Measurements from ENCODE around the gene SNX15.
"Not testable (repeated sequence)": the region's sequence is repeated elsewhere in the genome, so short reads cannot be mapped to it uniquely, and the experiment has no call there.

The SNX15 gene, protein sequence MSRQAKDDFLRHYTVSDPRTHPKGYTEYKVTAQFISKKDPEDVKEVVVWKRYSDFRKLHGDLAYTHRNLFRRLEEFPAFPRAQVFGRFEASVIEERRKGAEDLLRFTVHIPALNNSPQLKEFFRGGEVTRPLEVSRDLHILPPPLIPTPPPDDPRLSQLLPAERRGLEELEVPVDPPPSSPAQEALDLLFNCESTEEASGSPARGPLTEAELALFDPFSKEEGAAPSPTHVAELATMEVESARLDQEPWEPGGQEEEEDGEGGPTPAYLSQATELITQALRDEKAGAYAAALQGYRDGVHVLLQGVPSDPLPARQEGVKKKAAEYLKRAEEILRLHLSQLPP

DNA sequence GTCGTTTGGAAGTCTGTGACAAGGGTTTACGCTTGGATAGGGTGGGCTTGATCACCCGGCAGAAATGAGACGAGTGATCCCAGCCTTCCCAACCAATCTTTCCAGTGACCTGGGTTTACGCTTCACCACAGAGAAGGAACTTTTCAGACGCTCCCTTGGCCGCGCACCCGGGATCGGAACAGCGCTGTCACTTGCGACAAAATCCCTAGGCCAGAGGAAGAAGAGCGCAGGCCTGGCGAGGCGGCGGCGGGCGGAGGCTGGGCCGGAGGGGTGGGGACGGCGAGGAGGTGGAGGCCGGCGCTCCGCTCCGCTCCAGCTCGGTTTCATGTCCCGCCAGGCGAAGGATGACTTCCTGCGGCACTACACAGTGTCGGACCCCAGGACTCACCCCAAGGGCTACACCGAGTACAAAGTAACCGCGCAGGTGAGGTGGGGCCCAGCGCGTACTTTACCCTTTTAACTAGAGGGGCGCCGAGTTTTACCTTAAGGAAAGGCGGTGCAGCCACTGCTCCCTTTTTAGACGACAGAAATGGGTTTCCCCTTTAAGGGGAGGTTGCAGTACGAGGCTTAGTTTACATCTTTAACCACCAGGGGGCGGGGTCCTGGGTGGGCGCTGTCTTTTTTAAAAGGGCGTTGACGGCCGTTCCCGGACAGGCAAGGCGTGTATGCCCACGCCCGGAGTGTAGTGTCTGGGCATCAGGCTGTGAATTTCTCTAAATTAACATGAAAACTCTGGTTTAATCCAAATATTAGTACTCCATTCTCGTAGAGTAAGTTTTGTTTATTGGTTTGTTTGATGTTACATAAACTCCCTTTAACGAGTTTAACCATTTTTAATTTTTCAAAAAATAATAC, at the start of gene SNX15:
Gene SNX15, plus strand, starts transcription at position 227 of the 855 bp plus-strand sequence. Its CDS starts 99 bp downstream, at position 326.
- peak; percentile 95 for DNase-seq (ENCODE audit: low read depth)

DNA sequence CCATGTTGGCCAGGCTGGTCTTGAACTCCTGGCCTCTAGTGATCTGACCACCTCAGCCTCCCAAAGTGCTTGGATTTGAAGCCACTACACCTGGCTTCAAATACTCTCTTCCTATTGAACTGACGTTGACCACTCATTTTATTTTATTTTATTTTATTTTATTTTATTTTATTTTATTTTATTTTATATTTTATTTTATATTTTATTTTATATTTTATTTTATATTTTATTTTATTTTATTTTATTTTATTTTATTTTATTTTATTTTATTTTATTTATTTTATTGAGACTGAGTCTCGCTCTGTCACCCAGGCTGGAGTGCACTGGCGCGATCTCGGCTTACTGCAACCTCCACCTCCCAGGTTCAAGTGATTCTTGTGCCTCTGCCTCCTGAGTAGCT, 43.9 kb upstream of the SNX15 start:
- not testable (repeated sequence) for DNase-seq (ENCODE audit: low read depth)

DNA sequence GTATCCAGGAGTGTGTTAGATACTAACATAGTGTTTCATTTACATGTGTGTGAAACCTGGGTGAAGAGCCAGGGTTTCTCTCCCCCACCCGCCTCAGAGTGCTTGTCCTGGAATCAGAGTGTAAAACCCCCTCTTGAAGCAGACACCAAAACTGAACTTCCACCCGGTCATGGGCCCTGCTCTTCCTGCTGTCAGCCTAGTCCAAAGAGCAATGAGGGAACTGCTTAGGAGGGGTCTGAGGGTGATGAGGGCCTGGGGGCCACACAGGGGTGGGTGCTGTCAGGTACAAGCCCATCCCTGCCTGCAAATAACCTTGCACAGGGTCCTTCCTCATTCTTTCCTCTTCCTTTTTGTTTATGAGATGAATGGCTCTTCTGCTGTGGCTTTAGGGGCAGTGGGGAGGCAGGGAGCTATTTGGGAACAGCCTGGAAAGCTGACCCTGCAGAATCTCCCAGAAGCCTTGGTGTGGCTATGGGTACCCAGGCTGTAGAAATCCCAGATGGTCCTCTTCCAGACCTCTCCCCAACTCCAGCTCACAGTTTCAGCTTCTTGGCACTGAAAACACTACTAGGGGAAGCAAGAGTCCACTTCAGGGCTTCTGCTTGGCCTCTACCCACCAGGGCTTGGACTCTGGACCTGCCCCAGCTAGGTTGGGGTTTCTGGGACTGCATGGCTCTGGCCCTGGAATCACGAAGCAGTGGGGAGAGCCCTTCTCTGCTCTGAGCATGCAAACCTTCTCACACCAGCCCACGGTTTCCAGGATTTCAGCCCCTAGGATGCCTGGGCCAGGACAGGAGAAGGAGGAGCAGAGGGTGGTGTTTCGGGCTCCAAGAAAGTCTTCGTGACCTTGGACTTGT, 39.0 kb upstream of the SNX15 start:
- DNase-seq (ENCODE audit: low read depth), result no peak

DNA sequence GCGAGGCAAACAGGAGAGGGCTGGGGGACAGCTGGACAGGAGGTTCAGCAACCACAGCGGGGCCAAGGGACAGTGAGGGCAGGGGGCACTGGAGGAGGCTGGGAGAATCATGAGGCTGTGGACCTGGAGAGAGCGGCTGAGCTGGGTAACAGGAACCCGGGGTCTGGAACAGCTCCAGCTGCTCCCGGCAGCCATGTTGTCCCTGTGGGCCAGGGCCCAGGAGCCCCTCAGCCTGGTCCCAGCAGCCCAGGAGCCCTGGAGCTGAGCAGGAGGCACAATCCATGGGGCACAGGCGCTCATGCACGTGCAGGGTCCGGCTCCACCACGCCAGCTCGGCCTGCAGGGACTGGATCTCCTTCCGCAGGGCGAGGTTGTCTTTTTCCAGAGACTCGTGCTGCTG, 37.8 kb upstream of the SNX15 start:
- no peak for DNase-seq (ENCODE audit: low read depth)

DNA sequence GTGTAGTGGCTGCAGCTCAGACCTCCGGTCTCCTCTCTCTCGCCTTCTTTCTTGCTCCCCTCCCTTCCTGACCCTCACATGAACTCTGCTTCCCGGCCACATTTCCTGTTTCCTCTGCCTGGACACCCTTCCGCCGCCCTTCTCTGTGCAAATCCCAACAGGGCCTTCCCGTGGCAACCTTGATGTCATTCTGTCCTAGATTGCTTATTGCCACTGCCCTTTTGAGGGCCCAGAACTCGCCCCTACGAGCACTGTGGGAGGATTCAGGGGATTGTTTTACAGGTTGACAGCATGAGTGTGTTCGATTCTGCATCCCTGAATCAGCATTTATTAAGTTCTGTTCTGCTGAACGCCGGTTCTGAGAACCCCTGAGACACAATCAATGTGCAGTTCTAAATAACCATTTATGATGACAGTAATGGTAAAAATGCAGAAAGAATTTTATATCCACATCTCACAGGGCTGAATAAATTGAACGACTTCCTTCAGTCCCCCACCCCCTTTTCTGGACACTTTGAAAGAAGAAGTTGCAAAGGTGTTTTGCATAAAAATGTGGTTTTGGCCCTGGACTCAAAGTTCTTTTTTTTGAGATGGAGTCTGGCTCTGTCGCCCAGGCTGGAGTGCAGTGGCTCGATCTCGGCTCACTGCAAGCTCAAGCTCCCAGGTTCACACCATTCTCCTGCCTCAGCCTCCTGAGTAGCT, 36.9 kb upstream of the SNX15 start:
- DNase-seq (ENCODE audit: low read depth), result no peak

DNA sequence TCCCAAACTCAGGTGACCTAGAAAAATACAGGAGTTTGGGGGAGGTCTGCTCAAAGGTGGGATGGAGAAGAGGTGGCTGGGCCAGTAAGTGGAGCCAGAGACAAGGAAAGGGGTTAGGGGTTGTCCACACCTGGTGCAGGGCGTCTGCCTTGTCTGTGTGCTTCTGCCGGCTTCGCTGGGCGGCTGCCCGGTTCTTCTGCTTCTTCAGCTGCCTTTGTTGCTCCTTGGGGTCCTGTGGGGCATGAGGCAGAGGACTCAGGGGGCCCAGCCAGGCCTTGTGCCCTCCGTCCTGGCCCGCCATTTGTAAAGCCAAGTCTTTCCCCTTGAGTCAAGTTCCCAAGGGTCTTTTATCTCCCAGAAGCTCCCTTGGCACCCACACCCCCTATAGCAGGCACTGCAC, 32.9 kb upstream of the SNX15 start:
- DNase-seq (ENCODE audit: low read depth), result no peak

DNA sequence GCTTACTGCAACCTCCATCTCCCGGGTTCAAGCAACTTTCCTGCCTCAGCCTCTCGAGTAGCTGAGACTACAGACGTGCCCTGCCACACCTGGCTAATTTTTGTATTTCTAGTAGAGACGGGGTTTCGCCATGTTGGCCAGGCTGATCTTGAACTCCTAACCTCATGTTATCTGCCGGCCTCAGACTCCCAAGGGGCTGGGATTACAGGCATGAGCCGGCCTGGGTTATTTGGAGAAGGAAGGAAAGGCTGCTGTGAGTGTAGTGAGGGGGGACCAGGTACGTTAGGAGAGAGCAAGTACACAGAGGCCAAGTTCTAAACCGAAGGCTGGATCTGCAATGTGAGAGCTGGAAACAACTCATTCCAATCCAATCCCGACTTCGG, 30.9 kb upstream of the SNX15 start:
- no peak for DNase-seq (ENCODE audit: low read depth)

DNA sequence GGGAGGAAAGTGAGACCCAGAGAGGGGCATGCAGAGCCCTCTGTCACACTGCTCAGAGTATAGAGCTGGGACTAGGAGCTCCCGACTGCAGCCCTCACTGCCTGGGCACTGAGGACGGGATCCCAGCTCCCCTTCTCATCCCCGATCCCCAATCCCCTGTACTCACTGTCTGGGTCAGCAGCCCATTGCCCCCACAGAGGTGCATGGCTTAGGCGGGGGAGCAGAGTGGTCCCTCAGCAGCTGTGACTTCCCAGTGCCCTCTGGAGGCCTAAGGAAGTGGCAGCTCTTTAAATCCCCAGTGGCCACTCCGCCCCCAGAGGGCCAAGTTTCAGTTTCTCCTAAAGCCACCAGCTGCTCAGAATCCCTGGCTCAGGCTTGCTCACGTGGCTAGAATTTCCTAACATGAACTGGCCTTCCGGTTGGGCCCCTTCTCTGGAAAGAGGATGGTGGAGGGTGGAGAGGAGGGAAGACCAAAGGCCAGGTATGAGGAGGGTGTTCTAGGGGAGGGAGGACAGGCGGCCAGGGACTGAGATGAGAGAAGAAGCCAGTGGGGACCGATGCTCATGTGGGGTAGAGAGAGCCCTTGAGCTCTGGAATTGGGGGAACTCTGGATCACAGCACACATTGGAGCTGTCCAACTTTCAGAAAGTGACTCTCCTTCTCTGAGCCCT, 30.4 kb upstream of the SNX15 start, which contains the start of gene BATF2:
Gene BATF2, minus strand, starts transcription at position 262 of the 671 bp plus-strand sequence. Its CDS starts 57 bp downstream, at position 205.
- DNase-seq (ENCODE audit: low read depth), result no peak

DNA sequence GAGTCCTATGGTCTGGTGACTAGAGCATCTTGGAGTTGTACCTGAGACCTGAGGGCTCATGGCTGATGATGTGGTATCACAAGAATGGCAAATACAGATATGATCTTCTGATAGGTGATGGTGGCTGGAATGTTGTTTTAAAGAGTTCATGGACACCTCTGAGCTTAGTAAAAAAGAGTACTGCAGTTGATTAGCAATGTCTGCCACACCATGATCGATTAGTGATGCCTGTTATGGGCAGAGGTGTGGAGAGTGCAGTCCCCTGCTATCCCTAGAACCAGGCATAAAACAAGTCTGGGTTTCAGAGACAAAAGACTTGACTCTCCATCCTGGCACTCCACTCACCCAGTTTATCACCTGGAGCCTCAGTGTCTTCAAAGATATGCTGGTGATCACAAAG, 29.1 kb upstream of the SNX15 start:
- DNase-seq (ENCODE audit: low read depth), result no peak

DNA sequence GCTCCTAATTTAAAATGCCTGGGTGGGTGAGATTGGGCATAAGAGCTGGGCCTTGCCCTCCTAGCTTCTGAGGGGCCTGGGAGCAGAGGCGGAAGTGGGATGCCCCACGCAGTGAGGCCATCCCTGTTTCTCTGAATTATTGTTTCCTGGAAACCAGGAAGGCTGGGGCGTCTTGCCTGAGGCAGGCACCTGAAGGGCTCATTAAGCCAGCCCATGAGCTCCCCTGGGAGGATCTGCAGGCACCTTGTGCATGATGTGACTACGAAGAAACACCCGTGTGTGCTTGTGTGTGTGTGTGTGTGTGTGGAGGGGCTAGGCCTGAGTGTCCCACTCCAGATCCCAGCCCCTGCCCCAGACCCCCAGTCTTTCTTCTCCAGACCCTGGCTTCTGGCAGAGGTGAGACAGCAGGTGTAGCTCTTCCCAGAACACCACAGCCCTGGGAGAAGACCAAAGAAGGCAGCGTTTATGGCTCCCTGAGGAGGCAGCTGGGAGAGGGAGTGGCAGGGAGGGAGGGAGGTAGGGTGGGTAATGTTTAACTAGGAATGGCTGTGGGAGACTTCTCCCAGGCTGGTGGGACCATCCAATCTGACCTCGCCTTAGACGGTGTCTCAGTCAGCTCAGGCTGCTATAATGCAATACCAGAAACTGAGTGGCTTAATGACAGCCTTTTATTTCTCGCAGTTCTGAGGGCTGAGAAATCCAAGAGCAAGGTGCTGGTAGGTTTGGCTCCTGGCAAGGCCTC, 28.4 kb upstream of the SNX15 start:
- no peak for DNase-seq (ENCODE audit: low read depth)

DNA sequence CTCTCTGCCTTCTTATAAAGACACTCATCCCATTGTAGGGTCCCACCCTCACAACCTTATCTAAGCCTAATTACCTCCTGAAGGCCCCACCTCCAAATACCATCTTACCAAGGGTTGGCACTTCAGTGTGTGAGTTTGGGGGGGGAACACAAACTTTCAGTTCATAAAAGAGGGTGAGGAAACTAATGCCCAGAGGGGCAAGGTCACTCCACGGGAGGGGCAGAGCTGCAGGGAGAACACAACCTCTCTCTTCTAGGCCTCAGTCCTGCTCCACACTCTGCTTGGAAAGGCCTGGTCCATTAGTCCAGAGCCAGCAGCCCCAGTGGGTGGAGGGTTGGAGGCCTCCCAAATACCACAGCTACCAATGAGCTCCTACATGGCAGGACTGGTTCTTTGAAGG, 27.8 kb upstream of the SNX15 start:
- DNase-seq (ENCODE audit: low read depth), result no peak

DNA sequence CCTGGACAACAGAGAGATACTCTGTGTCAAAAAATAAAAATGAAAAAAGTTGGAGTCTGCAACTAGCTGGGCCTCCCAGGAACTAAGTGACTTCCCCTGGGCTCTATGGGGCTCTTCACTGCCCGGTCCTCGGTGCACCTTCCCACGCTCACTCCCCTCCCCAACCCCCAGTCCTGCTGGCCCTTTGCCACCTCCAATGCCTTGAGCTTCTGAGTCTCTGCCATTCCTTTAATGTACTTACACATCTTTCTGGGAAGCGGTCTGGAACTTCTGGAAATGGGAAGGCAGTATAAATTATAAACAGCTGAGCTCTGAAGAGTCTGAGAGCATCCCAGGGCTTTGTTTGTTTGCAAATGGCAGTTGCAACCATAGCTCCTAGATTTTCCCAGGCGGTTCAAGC, 24.5 kb upstream of the SNX15 start:
- no peak for DNase-seq (ENCODE audit: low read depth)

DNA sequence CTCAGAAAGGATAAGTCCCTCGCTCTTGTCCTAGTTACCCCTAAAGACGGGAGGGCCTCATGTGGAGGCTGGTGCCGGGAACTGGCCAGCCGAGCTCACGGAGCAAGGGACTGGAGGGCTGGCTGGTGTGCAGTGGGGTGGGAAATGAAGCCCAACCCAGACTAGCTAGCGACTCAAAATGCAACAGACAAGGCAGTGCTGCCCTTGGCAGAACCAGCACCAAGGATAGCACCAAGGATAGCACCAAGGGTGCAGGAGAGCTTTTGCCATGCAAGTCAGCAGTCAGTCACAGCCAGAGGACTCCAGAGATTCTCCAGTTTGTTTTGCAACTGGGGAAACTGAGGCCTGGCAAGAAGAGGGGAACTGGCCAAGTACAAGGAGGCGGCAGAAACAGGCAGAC, 24.0 kb upstream of the SNX15 start:
- DNase-seq (ENCODE audit: low read depth), result no peak

DNA sequence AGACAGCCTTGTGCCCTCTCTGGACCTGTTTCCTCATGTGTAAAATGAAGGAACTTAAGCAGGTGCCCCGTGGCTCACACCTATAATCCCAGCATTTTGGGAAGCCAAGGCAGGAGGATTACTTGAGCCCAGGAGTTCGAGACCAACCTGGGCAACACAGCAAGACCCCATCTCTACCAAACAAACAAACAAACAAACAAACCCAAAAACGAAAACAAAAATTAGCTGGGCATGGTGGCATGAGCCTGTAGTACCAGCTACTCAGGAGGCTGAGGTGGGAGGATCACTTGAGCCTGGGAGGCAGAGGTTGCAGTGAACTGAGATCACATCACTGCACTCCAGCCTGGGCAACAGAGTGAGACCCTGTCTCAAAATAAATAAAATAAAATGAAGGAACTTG, 23.3 kb upstream of the SNX15 start:
- DNase-seq (ENCODE audit: low read depth), result not testable (repeated sequence)

DNA sequence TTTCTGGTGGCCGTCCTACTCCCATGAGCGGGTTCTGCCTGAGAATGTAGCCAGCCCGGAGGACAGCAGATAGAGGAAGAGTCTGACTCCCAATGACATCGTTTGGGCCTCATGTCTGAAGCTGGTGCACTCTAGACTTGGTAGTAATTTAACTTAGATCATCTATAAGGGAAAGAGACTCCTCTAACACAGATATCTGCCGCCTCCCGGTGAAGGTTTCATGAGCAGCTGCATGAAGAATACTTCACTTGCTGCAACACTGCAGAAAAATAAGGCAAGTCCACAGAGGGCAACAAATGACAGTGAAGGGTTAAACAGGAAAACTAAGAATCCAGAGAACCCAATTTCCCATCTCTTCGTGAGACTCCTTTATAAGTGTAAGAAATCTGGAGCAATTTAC, 19.2 kb upstream of the SNX15 start:
- no peak for DNase-seq (ENCODE audit: low read depth)

DNA sequence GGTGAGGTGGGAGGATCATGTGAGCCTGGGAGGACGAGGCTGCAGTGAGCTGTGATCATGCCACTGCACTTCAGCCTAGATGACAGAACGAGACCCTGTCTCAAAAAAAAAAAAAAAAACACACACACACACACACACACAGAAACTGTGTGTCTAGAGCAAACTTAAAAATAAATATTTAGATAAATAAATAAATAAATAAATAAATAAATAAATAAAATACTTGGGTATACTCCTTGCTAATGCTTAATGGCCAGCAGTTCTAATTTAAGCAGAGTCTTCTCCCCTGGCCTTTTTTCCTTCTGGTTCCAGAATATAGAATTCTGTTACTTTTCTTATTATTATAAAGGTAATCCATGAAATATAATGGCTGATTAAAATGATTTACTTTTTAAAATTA, 18.4 kb upstream of the SNX15 start:
- no peak for DNase-seq (ENCODE audit: low read depth)

DNA sequence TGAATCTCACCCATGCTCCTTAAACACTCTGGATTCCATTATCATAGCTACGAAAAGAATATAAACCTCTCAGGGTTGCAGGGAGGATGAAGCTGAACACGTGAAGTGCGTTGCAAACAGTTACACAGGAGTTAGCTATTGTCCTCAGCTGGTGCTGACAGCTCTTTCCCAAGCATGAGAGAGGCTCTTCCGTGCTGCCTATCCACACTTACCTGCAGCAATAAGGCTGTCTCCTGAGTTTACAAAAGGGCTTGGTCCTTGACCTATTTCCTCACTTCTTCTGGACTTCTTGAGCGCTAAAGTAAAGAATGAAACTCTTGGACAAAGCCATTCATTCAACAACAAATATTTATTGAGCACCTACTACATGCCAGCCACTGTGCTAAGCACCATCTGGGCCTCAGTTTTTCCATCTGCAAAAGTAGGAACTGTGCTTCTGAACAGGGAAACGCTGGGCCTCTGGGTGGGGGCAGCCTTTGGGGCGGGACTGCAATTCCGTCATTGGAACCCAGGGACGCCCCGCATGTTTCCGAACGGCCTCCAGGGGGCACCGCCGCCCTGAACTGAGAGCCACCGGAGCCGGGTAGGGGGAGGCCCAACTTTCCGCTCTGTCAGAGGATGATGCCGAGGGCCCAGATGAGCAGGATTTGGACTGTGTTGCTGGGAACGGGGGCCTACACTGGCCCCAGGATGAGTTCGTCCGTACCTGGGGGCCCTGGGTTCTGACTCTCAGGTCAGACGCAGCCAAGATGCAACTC, 13.9 kb upstream of the SNX15 start:
- peak; percentile 74 for DNase-seq (ENCODE audit: low read depth)

DNA sequence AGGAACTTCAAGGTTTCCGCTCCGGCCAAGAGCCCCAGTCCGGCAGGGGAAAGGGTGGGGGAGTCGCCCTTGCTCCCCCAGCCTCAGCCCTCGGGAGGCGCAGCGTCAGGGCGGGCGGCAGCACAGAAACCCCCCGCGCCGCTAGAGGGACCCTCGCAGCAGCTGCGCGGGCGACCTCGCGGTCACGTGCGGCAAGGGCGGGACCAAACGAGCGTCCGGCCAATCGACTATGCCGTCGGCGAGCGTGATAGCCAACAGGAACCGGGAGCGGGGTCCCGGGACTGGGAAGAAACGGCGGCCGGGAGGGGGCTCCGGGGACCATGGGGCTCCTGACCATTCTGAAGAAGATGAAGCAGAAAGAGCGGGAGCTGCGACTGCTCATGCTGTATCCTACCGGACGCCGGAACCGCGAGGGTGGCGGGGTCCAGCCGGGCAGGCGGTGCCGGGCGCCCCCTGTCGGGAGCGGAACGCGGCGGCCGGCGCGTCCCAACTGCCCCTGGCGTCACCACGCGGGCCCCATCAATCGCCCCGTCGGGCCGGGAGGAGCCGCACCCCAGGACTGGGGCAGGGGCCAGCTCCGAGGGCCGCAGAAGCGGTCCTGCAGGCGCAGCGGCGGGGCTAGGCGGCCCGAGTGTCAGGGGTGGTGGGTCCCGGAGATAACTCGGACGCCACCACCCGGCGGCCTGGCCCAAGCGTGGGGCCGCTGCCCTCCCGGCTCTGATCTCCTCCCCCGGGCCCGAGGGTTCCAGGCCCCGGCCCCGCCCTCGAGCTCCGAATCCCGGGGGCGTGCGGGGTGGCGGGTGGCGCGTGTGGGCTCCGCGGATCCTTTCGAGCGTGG, 13.1 kb upstream of the SNX15 start, which contains the start of gene ARL2:
Gene ARL2, plus strand, starts transcription at position 273 of the 838 bp plus-strand sequence. Its CDS starts 48 bp downstream, at position 321.
- DNase-seq (ENCODE audit: low read depth), result peak; percentile 75
